Measurements from ENCODE around the gene STKLD1.

The STKLD1 gene

DNA sequence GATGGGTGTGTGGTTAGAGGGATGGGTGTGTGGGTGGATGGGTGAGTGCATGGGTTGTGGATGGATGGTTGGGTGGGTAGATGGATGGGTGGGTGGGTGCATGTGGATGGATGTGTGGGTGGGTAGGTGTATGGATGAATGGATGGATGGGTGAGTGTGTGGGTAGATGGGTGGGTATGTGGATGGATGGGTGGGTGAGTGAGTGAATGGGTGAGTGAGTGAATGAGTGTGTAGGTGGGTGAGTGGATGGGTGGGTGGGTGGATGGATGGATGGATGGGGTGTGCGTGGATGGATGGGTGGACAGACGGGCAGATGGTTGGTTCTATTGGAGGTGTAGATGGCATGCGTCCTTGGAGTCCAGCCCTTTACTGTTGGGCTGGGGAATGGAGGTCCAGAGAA, 17.2 kb downstream of the STKLD1 start:
- H3K4me3 Mint-ChIP-seq = no peak overlapping the region
- no peaks in the 10 kb centered on the region for H3K4me1 Mint-ChIP-seq (ENCODE audit: low read depth)
- no peak overlapping the region for H3K27ac Mint-ChIP-seq
- H3K9me3 Mint-ChIP-seq = no peaks in the 10 kb centered on the region
- no peak for DNase-seq (ENCODE audit: low spot score)
- H3K36me3 Mint-ChIP-seq (ENCODE audit: low read depth) = no peaks in the 10 kb centered on the region
- H3K27me3 Mint-ChIP-seq (ENCODE audit: low read depth) = no peaks in the 10 kb centered on the region

DNA sequence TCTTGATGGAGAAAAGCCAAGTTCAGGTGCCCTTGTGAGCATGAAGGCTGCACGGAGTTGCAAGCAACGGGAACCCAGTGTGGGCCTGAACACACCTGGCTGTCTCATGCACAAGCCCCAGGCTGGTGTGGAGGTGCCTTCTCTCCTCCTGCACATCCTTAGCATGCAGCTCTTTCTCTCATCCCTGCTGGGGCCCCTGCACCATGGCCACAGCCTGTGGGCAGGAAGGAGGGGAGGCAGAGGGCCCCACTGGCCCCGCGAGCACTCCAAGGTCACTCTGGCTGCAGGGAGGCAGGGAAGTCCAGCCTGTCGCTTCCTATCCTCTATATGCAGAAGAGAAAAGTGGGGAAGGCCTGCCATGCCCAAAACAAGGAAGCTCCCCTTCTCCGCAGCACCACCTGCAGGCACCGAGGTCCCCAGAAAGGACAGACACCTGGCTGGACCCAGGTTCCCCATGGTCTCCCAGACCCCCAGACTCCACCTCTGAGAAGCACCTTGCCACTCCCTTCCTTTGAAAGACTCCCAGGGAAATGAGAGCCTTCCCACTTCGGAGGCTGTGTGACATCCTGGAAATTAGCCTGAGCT, 18.6 kb downstream of the STKLD1 start:
- Mint-ChIP-seq H3K36me3 (ENCODE audit: low read depth) (no peaks in the 10 kb centered on the region), H3K4me1 (ENCODE audit: low read depth) (no peaks in the 10 kb centered on the region), H3K27me3 (ENCODE audit: low read depth) (no peaks in the 10 kb centered on the region), H3K27ac (no peak overlapping the region), H3K9me3 (no peaks in the 10 kb centered on the region), H3K4me3 (no peak overlapping the region)
- DNase-seq (ENCODE audit: low spot score) = no peak

DNA sequence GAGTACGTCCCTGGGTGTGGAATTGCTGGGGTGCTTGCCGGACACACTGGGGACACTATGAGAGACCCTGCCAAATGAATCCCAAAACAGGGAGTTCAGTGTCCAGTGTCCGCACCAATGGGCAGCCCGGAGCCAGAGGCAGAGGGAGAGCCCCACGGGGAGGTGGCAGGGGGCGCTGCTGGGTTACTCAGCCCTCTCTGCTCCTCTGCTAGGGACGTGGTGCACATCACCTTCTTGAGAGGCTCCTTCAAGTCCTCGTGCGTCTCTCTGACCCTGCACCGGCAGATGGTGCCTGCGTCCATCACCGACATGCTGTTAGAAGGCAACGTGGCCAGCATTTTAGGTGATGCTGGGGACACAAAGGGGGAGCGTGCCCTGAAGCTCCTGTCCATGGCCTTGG, 20.8 kb downstream of the STKLD1 start:
- Mint-ChIP-seq H3K27me3 (ENCODE audit: low read depth) (no peaks in the 10 kb centered on the region), H3K9me3 (no peaks in the 10 kb centered on the region), H3K27ac (no peak overlapping the region), H3K4me3 (no peak overlapping the region), H3K4me1 (ENCODE audit: low read depth) (no peaks in the 10 kb centered on the region), H3K36me3 (ENCODE audit: low read depth) (no peaks in the 10 kb centered on the region)
- DNase-seq (ENCODE audit: low spot score) = no peak

DNA sequence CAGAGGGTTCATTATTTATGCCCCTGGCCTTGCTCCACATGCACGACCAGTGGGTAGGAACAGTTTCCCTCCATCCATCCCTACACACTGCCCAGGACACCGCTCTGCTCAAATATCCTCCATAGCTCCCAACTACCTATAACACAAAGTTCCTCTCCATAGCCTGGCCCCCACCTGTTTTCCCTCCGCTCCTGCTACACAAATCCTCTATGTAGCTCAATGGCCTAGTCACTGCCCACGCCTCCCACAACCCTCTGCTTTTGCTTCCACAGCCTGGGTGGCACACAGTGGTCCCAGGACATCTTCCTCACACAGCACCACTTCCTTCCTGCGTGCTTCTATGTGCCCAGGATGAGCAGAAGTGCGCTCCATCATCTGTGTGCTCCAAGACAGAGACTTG, 21.2 kb downstream of the STKLD1 start:
- no peaks in the 10 kb centered on the region for H3K4me1 Mint-ChIP-seq (ENCODE audit: low read depth)
- no peaks in the 10 kb centered on the region for H3K27me3 Mint-ChIP-seq (ENCODE audit: low read depth)
- no peaks in the 10 kb centered on the region for H3K36me3 Mint-ChIP-seq (ENCODE audit: low read depth)
- no peak overlapping the region for H3K4me3 Mint-ChIP-seq
- no peaks in the 10 kb centered on the region for H3K9me3 Mint-ChIP-seq
- DNase-seq (ENCODE audit: low spot score) = no peak
- no peak overlapping the region for H3K27ac Mint-ChIP-seq

DNA sequence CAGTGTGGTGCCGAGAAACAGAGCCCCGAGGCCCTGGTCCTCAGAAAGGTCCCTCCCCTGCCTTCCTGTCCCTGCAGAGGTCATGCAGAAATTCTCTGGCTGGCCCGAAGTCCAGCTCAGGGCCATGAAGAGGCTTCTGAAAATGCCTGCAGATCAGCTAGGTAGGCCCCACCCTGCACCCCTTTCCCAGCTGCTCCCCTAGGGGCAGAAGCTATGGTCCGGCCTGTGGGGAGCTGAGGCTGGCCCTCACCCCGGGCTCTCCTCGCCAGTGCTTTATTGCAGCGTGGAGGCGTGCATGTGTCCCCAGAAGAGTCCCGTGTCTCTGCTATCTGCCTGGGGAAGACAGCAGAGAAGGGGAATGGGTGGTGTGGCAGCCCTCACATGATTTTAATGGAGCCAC, 21.7 kb downstream of the STKLD1 start:
- Mint-ChIP-seq H3K27me3 (ENCODE audit: low read depth) (no peaks in the 10 kb centered on the region), H3K9me3 (no peaks in the 10 kb centered on the region), H3K36me3 (ENCODE audit: low read depth) (no peaks in the 10 kb centered on the region), H3K4me3 (no peak overlapping the region), H3K4me1 (ENCODE audit: low read depth) (no peaks in the 10 kb centered on the region), H3K27ac (no peak overlapping the region)
- DNase-seq (ENCODE audit: low spot score) = no peak

DNA sequence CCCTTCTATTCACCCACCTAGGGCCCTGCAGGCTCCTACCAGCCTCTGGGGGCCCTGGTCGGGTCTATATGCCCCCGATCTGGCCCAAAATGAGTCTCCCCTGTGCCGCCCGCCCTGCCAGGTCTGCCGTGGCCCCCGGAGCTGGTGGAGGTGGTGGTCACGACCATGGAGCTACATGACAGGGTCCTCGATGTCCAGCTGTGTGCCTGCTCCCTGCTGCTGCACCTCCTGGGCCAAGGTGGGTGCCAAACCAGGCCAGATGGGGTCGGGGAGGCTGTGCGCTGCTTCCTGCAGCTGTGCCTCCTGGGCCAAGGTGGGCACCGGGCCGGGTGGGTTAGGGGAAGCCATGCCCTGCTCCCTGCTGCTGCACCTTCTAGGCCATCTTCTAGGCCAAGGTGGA, 24.1 kb downstream of the STKLD1 start:
- Mint-ChIP-seq H3K27me3 (ENCODE audit: low read depth) (no peaks in the 10 kb centered on the region), H3K4me1 (ENCODE audit: low read depth) (no peaks in the 10 kb centered on the region), H3K27ac (no peak overlapping the region), H3K4me3 (no peak overlapping the region), H3K36me3 (ENCODE audit: low read depth) (peaks cover 5% of the 10 kb centered on the region), H3K9me3 (no peaks in the 10 kb centered on the region)
- no peak for DNase-seq (ENCODE audit: low spot score)

DNA sequence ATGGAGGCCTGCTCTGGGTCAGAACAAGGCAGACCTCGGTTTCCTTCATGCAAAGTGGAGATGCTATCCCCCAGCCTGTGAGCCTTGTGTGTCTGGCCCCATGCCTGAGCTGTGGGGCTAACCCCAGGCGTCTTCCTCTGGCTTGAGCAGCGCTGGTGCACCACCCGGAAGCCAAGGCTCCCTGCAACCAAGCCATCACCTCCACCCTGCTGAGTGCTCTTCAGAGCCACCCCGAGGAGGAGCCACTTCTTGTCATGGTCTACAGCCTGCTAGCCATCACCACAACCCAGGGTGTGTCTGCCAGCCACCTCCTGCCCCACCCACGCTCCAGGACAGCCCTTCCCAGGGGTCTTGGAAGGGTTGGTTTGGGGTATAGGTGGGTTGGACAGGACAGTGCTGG, 25.4 kb downstream of the STKLD1 start:
- H3K9me3 Mint-ChIP-seq = no peaks in the 10 kb centered on the region
- H3K4me1 Mint-ChIP-seq (ENCODE audit: low read depth) = no peaks in the 10 kb centered on the region
- DNase-seq (ENCODE audit: low spot score) = no peak
- no peak overlapping the region for H3K4me3 Mint-ChIP-seq
- no peak overlapping the region for H3K27ac Mint-ChIP-seq
- peaks cover 17% of the 10 kb centered on the region for H3K36me3 Mint-ChIP-seq (ENCODE audit: low read depth)
- no peaks in the 10 kb centered on the region for H3K27me3 Mint-ChIP-seq (ENCODE audit: low read depth)

DNA sequence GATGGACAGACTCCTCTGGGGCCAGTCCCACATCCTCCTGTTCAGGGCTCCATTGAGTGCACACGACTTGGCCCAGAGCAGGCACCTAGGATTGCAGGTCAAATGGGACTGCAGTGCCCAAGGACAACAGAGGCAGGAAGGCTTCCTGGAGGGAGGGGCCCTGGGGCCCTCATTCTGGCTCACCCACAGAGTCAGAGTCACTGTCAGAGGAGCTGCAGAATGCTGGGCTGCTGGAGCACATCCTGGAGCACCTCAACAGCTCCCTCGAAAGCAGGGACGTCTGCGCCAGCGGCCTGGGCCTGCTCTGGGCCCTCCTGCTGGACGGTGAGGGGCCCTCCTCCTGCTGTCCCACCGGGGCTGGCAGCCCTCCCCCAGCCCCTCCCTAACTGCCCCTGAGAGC, 26.5 kb downstream of the STKLD1 start:
- Mint-ChIP-seq H3K9me3 (no peaks in the 10 kb centered on the region), H3K27me3 (ENCODE audit: low read depth) (no peaks in the 10 kb centered on the region), H3K4me1 (ENCODE audit: low read depth) (peaks cover 3% of the 10 kb centered on the region), H3K36me3 (ENCODE audit: low read depth) (peaks cover 26% of the 10 kb centered on the region), H3K27ac (no peak overlapping the region), H3K4me3 (no peak overlapping the region)
- DNase-seq (ENCODE audit: low spot score) = no peak

DNA sequence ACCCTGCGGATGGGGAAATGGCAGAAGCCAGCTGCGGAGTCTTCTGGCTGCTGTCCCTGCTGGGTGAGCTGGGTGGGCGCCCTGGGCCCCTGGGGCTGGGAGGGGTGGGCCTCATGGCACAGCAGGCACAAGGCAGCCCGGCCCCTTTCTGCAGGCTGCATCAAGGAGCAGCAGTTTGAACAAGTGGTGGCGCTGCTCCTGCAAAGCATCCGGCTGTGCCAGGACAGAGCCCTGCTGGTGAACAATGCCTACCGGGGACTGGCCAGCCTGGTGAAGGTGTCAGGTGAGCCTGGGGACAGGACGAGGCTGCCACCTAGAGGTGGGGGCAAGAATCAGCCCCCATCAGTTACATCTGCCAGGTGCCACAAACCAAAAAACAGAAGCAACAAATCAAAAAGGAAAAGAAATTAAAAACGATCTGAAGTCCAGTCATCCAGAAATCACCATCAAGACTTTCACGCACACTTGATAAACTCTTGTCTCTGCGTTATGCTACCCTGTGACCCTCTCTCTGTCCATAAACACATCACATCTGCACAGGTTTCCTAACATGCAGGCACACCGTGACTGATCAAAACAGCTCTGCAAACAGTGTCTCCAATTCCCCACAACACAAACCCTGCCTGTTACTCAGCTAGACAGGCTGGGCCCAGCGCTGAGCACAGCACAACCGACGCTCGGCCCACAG, 27.7 kb downstream of the STKLD1 start:
- Mint-ChIP-seq H3K36me3 (ENCODE audit: low read depth) (peaks cover 28% of the 10 kb centered on the region), H3K27me3 (ENCODE audit: low read depth) (no peaks in the 10 kb centered on the region), H3K27ac (no peak overlapping the region), H3K4me3 (no peak overlapping the region), H3K9me3 (no peaks in the 10 kb centered on the region), H3K4me1 (ENCODE audit: low read depth) (peaks cover 3% of the 10 kb centered on the region)
- DNase-seq (ENCODE audit: low spot score) = peak; percentile 29

DNA sequence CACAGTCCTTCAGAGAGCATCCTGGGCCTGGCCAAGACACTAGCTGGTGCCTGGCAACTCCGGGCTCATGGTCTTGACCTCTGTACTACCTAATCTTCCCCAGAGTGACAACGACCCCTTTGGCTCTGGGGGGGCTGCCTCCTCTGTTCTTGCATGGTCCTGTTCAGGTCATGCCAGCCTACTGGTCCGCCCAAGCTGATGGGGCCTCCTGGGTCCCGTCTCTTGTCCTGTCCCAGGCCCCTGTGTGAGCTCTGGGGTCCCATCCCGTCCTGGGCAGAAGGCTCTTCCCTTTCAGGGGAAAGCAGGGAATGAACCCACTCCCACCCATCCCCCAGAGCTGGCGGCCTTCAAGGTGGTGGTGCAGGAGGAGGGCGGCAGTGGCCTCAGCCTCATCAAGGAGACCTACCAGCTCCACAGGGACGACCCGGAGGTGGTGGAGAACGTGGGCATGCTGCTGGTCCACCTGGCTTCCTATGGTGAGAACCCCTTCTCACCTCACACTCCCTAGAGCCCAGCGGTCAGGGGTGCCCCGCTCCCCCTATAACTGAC, 28.4 kb downstream of the STKLD1 start:
- Mint-ChIP-seq H3K27ac (no peak overlapping the region), H3K4me3 (no peak overlapping the region)

DNA sequence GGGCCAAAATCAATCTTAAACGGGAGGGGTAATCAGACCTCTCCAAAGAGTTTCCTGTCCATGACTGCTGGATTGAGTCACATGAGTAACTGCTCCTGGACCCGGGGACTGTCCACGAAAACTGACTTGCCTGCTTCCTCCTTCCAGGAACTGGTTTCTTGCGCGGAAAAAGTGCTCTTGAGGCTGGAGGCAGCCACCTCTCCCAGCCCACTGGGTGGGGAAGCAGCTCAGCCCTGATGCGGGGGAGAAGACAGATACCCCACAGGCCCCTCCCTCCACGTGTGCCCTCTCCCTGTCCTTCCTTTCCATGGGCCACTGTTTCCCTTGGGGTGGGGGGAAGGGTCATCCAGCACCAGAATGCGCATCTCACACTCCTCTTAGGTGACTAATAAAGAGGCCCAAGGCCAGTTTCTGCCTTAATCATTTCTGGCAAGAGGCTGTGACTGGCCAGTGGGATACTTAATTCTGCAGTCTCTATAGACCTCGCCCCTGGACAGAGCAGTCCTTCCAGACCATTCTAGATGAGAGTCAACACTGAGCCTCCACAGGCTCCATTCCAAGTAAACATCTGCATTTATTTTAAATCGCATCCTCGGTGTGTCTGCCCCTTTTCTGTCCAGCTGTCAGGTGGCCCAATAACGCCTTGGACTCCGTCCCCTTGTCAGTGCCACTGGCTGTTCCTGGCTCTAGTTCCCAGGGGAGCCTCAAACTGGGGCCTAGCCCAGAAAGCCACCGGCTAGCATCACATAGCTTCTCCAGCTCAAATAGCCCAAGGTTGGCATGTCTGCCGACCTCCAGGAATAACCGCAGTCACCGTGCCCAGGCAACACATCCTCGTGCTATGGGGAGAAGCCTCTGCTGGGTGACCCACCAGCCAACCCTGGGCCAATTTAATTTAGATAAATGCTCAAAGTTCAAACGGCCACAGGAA, 29.6 kb downstream of the STKLD1 start:
- H3K4me3 Mint-ChIP-seq = no peak overlapping the region
- no peaks in the 10 kb centered on the region for H3K27me3 Mint-ChIP-seq (ENCODE audit: low read depth)
- peaks cover 42% of the 10 kb centered on the region for H3K36me3 Mint-ChIP-seq (ENCODE audit: low read depth)
- no peak for DNase-seq (ENCODE audit: low spot score)
- H3K9me3 Mint-ChIP-seq = no peaks in the 10 kb centered on the region
- peaks cover 3% of the 10 kb centered on the region for H3K4me1 Mint-ChIP-seq (ENCODE audit: low read depth)
- H3K27ac Mint-ChIP-seq = no peak overlapping the region

More for the DNA sequence above, 28.4 kb downstream of the STKLD1 start:
- Mint-ChIP-seq H3K4me1 (ENCODE audit: low read depth) (peaks cover 3% of the 10 kb centered on the region), H3K36me3 (ENCODE audit: low read depth) (peaks cover 29% of the 10 kb centered on the region), H3K9me3 (no peaks in the 10 kb centered on the region), H3K27me3 (ENCODE audit: low read depth) (no peaks in the 10 kb centered on the region)
- DNase-seq (ENCODE audit: low spot score) = no peak

DNA sequence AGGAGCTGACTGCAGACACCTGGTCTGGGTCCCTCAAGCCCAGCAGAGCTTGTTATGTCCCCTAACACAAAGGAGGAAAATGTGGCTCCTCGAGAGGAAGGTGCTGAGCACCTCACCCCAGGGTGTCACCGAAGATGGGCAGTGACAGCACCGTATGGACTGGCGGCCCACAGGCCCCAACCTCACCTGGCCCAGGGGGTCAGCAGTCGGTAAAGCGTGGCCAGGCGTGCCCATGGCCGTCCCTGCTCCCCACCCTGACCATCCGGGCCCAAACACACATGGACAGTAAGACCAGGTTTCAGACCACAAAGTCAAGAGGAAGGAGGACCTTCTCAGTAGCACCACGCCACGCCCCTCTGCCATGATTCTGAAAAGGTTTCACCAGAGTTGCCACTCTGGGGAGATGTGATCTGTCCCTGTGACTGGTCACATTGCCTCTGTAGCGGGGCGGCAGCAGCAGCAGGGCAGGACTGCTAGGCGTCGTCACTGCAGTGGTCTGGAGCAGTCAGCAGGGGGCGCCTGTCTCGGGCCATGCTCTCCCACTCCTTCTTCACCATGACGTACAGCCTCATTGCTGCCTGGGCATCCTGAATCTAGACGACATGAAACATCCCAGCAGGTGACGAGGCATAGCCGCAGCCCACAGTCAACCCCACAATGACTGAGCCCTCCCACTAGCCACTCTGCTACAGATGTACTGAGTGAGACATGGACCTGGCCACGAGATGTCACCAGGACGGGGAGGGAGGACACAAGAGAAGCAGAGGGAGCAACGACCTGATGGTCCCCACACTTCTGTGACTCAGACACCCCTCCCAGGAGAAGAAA, 30.5 kb downstream of the STKLD1 start:
- DNase-seq (ENCODE audit: low spot score) = peak; percentile 80
- Mint-ChIP-seq H3K4me3 (no peak overlapping the region), H3K36me3 (ENCODE audit: low read depth) (peaks cover 47% of the 10 kb centered on the region), H3K27ac (peak overlapping the region; percentile 73), H3K4me1 (ENCODE audit: low read depth) (peaks cover 3% of the 10 kb centered on the region), H3K27me3 (ENCODE audit: low read depth) (no peaks in the 10 kb centered on the region), H3K9me3 (no peaks in the 10 kb centered on the region)

DNA sequence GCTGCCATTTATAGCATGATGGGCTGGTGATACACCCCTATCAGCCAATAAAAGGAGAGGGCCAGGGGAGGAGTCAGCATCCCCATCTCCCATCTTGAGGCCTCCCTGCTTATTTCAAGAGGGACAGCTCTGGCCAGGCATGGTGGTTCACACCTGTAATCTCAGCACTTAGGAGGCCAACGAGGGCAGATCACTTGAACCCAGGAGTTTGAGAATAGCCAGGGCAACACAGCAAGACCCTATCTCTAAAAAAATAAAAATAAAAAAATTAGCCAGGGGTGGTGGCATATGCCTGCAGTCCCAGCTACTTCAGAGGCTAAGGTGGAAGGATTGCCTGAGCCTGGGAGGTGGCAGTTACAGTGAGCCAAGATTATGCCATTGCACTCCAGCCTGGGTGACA, 31.9 kb downstream of the STKLD1 start:
- Mint-ChIP-seq H3K27me3 (ENCODE audit: low read depth) (no peaks in the 10 kb centered on the region), H3K27ac (no peak overlapping the region), H3K4me3 (no peak overlapping the region), H3K4me1 (ENCODE audit: low read depth) (peaks cover 3% of the 10 kb centered on the region), H3K36me3 (ENCODE audit: low read depth) (peaks cover 51% of the 10 kb centered on the region), H3K9me3 (no peaks in the 10 kb centered on the region)
- DNase-seq (ENCODE audit: low spot score) = no peak

Data from T-helper 2 cell treated with Interferon-gamma antibody and Interleukin-4, amounts not matched to agents 5 μg/mL and 100 μg/mL, for 36 hours (primary cell).